Activated naive CD8-positive, alpha-beta T cell treated with anti-CD3 and anti-CD28 coated beads, Interleukin-2, amount 50 U/mL, for 16 hours (primary cell): Measurements from ENCODE around the gene JARID2.

Source experiments
- DNase-seq: peaks from one replicate; pipeline ENCODE4 v3.0.0-alpha.2; 2020; ENCODE audit warnings: low read depth, low spot score

JARID2 gene

GRCh38 chr6:15437090-15437635 lies 191.3 kb downstream of the JARID2 start:
- DNase-seq, result no peak

GRCh38 chr6:15439410-15440025 lies 193.6 kb downstream of the JARID2 start:
- DNase-seq, result no peak

- no peak for DNase-seq
Observed at GRCh38 chr6:15440040-15440439, 194.2 kb downstream of the JARID2 start.

GRCh38 chr6:15441215-15441868 lies 195.5 kb downstream of the JARID2 start:
- no peak for DNase-seq

DNA sequence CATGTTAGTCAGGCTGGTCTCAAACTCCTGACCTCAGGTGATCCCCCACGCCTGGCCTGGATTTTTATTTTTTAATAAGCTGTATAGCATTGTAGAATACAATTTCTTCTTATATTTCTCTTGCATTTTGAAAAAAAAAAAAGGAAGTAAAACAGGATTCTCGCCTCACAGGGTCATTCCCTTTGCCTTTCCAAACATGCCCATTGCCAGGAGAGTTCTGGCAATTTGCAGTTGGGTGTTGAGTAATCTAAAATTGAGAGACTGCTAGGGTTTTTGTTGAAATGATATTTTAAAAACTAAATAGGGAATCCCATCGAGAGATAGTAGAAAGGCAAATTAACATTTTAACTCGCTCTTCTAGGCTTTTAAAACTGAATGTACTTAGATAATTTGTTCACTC lies 196.1 kb downstream of the JARID2 start:
- no peak for DNase-seq

- no peak for DNase-seq
Observed at GRCh38 chr6:15442467-15442866, 196.6 kb downstream of the JARID2 start.

- no peak for DNase-seq
Observed at GRCh38 chr6:15443119-15443830, 197.4 kb downstream of the JARID2 start.

GRCh38 chr6:15444081-15444731 lies 198.3 kb downstream of the JARID2 start:
- no peak for DNase-seq

DNA sequence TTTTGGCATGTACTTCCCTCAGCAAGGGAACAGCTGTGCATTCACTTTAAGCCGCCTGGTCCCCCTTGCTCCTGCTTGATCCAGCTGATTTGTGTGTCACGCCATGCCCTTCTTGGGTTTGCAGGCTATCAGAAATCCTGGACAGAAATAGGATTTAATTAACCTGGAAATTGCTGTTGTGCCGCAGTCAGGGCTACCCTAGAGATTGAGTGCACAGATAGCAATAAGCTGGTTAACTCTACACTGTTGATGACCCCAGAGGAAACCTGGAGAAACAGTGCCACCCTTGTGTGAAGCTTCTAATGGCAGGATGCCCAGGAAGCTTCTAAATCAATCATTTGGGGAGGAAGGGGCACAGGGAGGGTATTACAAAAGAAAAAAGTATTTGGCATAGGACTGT lies 199.0 kb downstream of the JARID2 start:
- DNase-seq, result no peak

- no peak for DNase-seq
Observed at GRCh38 chr6:15447546-15448267, 201.8 kb downstream of the JARID2 start.

- no peak for DNase-seq
Observed at GRCh38 chr6:15449011-15449410, 203.1 kb downstream of the JARID2 start.

DNA sequence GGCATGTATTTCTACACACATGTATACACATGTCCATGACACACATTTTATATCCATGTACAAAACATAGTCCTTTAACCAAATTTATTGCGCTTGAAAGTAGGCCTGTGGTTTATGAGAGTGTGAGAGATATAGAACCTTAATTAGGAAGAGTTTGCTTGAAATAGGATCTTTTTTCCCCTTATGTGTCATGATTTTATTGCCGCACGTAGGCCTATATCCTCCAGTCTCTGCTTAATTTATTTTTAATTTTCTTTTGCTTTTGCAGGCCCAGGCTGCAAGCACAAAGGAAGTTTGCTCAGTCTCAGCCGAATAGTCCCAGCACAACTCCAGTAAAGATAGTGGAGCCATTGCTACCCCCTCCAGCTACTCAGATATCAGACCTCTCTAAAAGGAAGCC lies 205.9 kb downstream of the JARID2 start:
- no peak for DNase-seq

GRCh38 chr6:15452182-15452941 lies 206.5 kb downstream of the JARID2 start:
- DNase-seq, result no peak

GRCh38 chr6:15453186-15453585 lies 207.3 kb downstream of the JARID2 start:
- DNase-seq, result no peak

GRCh38 chr6:15453622-15454021 lies 207.8 kb downstream of the JARID2 start:
- no peak for DNase-seq

- no peak for DNase-seq
Observed at GRCh38 chr6:15456422-15456821, 210.6 kb downstream of the JARID2 start.

DNA sequence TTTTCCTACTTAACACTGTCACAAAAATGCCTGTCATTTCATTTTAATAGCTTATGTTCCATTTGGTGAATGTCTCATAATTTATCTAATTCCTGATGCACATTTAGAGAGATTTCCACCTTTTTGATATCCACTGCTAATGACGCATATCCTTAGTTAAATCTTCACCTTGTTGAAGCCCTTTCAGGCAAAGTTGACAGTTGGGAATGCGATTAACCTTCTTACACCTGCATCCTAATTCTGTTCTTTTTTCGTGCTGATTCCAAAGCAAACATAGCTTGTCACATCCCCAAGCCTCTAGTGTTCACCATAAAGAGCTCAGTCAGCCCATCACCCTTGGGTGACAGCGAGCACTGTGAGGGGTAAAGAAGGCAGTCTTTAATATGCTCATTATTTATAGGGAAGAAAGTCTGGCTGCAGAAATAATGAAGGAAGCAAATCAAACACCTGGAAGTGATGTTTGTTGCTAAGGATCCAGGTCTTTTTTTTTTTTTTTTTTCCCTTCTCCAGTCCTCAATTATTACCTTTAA lies 211.3 kb downstream of the JARID2 start:
- no peak for DNase-seq

- DNase-seq, result no peak
Observed at GRCh38 chr6:15458021-15458459, 212.2 kb downstream of the JARID2 start.

GRCh38 chr6:15460110-15460727 lies 214.3 kb downstream of the JARID2 start:
- DNase-seq, result no peak
